ENCODE data around the gene IQCH.

IQCH gene

DNA sequence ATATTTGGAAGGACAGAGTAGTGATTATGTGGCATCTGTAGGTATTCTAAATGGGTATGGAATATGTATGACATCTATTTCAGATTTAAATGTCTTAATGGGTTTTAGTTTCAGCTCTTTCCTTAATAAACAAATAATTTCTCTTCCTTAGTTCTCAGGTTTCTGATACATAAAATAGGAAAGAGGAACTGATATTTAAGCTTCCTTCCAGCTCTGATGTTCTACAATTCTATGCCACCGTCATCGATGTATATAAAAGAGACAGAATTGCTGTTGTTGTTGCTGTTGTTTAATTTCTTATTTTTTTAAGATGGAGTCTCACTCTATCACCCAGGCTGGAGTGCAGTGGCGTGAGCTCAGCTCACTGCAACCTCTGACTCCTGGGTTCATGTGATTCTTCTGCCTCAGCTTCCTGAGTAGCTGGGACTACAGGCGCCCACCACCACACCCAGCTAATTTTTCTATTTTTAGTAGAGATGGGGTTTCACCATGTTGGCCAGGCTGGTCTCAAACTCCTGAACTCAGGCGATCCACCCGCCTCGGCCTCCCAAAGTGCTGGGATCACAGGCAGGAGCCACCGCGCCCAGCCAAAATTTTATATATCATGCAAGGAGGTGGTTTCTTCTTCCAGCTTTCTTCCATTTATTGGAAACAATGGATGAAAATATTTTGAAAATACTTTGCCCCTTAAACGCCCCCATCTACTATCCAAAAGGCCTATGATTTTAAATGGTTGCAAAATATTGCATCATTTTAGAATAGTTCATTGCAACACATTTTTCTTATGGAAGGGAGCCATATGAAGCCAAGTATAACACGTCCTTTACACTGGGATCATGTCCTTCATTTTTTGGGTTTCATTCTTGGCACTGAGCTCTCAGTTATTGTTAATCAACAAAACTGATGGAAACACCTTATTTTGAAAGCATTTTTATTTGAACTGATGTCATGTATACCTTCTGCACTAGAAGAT lies 252.5 kb downstream of the IQCH start:
- DNase-seq = no peak

DNA sequence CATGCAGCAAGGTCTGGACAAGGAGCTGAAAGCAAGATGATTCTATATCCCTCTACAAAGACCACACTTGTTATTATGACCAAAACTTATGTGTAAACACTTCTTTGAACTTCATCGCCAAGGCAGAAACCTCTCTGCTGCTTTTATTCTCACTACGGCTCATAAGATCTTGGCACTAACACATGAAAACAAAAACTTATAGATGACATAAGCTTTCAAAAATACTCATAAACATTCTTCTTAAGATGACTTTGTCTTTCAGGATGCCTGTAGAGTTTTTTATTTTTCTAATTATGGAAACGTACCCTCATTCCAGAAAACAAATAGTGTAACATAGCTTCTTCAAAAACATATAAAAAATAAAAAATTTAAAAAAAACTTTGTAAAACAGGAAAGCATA lies 253.8 kb downstream of the IQCH start:
- DNase-seq = no peak

DNA sequence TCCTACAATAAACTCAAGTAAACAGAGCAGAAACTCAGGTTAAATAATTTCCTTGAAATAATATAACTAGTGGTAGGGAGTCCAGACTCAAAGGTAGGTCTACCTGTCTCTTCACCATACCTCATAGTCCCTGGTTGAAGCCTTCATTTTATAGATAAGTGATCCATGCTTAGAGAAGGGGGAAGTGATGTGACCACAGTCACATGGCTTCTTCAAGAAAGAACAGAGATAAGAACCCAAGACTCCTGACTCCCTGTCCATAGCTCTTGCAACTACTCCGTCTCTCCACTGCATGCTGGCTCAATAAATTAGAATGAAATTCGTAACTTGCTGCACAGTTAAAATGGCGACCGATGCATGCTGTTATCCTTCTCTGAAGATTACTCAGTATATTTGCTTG lies 255.3 kb downstream of the IQCH start:
- DNase-seq = no peak

DNA sequence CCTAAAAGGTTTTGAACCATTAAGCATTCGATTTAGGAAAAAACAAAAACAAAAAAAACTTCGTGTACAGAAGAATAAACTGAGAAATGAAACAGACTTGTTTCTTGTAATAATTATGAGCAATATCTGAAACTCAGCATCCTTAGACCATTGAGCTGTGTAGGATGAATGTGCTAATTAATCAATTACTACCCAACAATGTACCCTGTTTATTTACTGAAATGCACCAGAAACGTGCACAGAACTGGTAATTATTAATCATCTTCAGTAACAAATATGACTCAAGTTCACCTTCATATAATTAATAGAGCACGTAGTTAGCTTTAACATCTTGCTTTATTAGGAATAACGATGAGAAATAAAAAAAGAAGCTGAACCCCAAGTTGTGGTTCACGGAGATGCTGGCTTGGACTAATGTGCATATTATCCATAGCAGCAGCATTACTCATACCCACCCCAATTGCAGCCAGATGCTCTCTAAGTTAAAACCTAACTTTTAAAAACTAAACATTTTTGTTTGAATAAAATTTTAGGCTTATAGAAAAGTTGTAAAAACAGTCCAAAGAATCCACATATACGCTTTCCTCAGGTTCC lies 256.1 kb downstream of the IQCH start:
- no peak for DNase-seq

DNA sequence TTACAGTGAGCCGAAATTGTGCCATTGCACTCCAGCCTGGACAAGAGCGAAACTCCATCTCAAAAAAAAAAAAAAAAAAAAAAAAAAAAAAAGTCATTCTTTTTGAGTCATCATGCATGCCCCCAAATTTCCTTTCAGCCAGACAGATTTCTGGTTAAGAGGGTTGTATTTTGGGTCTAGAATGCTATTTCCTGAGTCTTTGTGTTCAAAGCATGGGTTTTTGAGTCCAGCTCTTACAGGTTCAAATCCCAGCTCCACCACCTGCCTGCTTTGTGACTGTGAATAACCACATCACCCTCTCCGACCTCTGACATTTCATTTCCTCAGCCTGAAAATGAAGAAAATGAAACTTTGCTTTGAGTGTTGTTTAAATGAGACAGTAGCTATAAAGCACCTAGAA lies 257.0 kb downstream of the IQCH start:
- DNase-seq = no peak

DNA sequence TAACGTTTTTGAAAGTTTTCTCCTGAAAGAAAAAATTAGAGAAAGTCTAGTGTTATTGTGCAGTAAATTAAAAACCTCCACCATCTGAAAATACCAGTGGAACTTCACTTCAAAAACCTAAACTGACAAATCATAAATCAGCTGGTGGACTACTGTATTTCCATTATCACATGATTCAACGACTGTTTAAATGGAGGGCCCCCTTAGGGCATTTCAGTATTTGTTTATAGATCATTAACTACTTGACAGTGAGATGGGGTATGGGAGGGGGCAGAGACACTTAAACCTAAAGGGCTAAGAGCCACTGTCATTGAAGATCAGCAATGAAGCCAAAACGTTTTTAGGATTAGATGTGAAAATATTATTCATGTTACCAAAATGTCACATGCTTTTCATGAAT lies 257.6 kb downstream of the IQCH start:
- DNase-seq = no peak

DNA sequence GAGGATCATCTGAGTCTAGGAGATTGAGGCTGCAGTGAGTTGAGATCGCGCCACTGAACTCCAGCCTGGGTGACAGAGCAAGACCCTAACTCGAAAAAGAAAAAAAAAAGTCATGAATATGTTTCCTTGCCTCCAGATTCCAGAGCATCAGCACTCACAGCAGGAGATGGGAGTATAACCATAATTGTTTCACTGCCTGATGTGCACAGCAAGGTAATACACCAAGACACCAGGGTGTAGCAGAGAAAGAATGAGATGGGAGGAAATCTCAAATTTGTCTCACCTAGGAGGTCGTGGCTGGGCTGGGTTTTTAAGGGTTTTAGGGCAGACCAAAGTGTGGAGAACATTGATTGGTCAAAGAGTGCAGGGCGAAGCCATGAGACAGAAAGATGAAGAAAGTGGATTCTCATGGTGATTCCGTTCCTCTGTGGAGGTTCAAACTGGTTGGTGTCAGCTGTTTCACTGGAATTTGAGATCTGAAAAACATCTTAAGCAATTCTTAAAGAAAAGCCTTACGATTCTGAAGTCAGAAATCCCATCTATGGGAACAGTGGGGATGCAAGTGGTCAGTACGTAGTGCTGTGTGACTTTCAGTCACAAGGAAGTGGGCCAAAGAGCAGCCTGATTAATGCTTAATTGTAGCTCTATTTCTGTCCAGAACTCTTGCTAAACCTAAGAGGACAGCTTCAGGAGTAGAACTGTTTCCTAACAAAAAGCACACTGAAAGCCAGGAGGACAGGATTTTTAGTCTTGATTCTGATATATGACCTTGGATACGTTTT lies 258.5 kb downstream of the IQCH start:
- DNase-seq = no peak

DNA sequence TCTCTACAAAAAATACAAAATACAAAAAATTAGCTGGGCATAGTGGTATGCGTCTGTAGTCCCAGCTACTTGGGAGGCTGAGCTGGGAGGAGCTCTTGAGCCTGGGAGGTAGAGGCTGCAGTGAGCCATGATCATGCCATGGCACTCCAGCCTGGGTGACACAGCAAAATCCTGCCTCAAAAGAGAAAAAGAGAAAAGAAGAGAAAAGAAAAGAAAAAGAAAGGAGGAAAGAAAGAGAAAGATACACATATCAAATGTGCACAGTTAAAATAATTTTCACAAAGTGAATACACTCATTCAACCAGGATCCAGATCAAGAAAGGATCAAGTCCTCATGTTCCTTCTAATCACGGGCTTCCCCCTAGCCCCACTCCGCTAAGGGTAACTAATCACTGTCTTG lies 260.5 kb downstream of the IQCH start:
- DNase-seq = no peak

DNA sequence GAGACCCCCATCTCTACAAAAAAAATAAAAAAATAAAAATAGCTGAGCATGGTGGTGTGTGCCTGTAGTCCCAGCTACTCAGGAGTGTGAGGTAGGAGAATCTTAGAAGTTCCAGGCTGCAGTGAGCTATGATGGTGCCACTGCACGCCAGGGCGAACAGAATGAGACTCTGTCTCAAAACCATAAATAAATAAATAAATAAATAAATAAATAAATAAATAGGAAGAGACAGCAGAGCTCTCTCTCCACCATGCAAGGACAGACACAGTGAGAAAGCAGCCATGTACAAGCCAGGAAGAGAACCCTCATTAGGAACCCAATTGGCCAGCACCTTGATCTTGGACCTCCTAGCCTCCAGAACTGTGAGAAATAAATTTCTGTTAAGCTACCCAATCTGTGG lies 261.0 kb downstream of the IQCH start:
- no peak for DNase-seq

DNA sequence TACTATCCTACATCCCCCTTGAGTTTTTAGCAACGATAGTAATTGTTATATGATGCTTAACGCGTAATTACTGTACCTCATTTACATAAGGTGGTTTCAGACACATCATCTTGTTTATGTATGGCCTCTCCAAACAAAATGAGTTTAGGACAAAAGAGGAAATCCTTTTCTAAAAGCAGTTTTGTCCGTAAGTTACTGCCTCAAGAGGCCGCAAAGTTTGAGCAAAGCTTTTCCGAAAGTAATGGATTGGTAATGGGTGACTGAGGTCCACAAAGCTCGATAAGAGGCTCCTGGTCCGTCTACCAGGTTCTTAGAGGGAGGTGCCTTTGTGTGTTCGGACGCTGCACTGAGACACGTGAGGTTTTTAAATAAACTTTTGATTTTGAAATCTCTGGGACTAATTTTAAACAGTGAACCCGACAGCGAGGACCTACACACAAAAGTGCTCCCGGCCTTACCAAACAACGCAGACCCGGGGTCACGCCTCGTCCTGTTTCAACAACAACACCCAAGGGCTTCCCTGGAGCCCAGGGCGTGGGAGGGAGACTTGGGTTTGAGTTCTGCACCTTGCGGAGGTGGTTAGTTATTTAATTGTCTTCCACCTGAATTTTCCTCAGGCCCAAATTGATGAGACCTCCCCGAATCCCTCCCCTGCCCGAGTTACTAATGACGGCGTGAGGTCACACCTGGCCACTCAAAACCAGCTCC lies 265.9 kb downstream of the IQCH start:
- no peak for DNase-seq

DNA sequence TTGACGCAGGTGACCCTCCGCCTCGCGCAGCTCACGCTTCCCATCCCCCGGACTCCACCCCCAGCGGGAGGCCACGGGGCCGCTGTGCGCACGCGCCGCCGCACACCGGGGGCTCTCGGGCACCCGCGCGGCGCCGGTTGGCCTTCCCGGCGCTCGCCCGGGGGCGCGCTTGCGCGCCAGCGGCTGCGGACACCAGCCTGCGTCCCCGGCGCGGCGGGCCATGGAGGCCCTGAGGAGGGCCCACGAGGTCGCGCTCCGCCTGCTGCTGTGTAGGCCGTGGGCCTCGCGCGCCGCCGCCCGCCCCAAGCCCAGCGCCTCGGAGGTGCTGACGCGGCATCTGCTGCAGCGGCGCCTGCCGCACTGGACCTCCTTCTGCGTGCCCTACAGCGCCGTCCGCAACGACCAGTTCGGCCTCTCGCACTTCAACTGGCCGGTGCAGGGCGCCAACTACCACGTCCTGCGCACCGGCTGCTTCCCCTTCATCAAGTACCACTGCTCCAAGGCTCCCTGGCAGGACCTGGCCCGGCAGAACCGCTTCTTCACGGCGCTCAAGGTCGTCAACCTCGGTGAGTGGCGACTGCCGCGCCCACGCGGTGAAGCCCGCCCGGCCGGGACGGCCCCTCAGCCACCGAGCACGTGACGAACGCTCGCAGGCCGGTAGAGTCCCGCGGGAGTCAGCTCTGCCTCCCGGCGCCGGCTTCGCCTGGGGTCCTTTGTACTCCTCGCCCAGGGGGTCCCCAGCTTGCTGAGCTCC lies 266.6 kb downstream of the IQCH start, which contains the start of gene C15orf61:
TSS of gene C15orf61 (plus strand) at position 103 of the 754 bp plus-strand sequence. CDS start at position 221, 118 bp downstream.
- DNase-seq = peak; percentile 67

DNA sequence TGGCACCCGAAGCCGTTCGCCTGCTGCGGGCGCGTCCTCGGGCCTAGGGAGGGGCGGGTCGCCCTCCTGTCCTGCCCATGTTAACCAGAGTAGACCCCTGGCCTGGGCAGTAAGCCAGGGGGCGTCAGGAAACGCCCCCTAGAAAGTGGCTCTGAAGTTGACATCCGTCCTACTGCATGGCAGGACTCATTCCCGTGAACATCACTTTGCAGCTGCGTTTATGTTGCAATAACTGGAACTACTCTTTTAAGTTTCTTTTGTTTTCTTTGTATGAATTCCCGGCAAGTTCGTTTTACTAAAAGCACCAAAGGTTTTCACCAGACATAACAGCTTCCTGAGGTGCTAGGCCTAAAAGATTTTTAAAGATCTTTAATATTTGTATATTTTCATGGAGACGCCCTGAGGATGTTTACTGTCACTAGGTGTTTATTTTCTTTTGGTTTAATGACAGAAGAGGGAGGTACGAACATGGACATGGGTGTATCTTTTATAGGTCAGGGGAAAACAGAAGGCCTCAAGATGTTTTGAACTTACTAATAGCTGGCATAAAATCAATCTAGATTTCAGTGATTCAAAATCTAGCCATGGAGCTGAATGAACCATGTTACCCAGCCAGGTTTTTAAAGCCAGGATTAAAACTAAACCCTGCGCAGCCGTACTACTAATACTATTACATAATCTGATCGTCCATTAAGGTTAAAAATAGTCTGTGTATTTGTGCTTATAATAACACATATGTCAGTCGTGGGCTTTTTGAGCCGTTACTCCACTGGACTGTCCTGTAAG lies 267.4 kb downstream of the IQCH start:
- DNase-seq = no peak

DNA sequence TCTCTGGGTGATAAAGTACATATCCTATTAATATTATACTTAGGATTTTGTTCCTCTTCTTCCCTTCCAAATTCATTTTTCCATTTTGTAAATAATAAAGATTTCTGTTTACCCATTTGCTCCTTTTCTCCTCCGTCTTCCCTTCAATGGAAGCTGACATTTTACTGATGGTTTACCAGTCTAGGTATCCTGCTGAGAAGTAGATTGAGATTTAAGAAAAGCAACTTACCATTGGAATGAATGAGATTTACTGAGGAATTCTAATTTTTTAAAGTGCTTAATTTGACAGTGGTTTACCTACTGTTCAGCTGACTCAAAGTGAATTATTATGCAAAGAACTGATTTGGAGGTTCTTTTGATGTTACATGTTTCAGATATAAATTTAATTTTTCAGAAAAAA lies 268.7 kb downstream of the IQCH start:
- DNase-seq = no peak

DNA sequence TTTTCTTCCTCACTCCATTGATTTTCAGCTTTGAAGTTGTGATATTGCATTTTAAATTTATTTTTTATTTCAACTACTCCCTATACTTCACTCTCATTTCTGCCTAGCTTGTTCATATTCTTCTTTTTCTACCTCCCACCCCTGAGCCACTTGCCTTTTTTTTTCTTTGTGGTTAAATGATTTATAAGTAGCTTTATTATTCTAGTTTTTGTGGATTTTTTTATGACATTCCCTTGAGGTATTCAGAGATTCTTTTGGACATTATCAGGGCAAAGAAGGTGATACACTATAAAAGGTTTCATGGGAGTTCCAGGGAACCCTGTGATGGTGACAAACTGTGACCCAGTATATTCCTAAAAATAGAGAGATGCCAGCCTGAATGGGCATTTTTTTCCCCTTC lies 269.6 kb downstream of the IQCH start:
- no peak for DNase-seq

DNA sequence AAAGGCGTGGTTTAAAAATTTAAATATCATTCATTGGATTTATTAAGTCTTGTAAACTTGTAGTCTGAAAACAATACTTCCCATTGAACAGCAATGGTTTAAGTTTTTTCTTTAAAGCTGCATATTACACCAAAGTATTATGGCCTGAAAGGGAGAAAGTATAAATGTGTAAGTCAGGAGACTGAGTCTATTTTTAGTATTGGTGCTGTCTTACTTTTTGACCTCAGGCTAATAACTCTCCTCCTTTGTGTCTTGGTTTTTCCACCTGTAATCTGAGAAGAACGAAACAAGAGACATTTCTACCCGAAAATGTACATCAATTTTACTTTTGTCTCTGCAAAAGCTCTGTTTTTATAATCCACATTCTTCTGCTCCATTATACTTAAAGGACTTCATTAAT lies 273.9 kb downstream of the IQCH start:
- no peak for DNase-seq

DNA sequence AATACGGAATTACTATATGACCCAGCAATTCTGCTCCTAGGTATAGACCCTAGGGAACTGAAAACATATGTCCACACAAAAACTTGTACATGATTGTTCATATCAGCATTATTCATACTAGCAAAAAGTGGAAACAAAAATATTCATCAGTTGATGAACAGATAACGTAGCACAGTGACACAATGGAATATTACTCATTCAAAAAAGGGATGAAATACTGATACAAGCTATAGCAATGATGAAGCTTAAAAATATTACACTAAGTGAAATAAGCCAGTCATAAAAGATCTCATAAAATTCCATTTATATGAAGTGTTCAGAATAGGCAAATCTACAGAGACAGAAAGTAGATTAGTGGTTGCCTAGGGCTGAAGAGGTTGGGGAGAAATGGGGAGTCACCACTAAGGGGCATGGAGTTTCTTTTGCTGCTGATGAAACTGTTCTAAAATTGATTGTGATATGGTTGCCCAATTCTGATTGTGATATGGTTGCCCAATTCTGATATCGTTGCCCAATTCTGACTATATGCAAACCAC lies 276.9 kb downstream of the IQCH start:
- DNase-seq = no peak

DNA sequence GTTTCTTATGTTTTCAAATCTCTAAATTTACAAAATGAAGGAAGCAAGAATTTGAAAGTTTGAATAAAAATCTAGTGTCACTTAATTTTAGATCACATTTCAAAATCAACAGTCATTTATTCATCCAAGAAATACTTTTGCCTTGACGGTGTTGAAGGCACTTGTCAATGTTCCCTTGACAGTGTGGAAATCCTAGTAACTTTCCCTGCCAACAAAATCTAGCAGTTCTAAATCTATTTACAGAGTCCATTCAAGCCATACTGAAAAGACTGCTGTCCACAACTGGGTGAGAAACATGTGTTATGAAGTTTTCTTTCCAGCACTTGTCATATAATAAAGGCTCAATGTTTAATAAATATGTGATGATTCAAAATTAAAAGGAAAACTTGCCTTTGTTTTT lies 279.3 kb downstream of the IQCH start:
- DNase-seq = no peak

DNA sequence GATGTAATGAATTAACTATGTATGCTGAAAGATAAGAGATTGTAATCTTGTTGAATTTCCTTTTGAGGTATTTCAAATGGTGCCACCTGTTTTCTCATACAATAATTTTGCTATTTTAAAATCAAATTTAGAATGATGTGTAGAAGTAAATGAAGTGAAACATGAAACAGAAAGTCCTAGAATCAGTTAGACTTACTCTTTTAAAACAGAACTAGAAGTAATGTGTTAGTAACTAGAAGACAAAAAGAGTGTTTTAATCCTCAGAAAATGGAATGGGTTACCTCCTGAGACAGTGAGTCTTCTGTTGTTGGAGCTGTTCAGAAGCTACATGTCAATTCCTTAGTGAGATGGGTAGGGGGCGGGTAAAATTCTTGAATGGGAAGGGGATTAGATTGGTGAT lies 279.8 kb downstream of the IQCH start:
- no peak for DNase-seq

DNA sequence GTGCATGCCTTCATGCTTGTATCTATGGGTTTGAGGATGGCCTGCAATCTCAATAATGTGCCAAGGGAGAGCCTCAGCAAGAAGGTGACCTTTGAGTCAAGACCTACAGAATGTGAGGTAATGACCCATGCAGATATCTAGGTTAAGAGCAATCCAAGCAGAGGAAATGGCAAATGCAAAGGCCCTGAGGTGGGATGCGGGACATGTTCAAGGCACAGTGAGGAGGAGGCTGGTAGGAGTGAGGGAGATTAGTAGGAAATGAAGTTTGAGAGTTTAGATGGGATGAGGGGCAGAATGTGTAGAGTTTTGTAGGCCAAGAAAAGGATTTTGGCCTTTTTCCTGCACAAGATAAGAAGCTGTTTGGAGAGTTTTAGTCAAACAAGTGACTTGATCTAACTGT lies 283.2 kb downstream of the IQCH start:
- no peak for DNase-seq

DNA sequence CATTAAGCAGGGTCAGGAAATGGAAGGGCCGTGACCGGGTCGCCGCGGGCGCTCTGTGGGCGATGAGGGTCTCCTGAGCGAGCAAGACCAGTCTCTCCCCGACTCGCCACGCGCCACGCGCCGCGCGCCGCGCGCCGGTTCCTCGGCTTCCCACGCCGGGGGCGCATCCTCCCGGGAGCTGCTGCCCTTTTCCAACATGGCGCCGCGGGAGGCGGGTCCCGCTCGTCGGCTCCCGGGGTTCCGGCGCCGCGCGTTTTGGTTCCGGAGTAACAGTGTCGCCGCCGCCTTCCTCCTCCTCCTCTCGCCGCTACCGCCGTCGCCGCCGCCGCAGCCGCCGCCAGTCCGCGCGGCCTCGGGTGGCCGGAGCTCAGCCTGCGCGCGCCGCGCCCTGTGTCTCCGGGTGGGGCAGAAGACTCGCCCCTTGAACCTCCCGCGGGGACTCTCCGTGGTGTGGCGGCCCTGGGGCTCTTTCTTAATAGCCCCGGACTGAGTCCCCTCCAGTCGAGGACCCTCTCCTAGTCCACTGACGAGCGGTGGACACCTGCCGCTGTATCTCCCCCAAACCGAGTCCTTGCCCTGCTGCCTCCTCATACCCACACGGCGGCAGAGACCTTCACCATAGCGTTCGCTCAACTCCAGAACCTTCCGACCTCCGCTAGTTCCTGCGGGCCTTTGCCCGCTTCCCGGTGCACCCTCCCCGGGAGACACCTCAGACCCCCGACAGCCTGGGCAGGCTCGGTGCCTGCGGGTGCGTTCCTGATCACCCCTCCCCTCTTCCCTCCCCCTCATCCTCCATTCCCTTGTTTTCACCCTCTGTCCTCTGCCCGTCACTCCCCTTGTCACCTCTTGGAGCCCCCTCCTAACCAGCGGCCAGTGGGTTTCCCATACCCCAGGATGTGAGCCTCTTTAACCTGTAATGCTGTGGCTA lies 288.1 kb downstream of the IQCH start, which contains the start of gene MAP2K5:
TSS of gene MAP2K5 (plus strand) at position 284 of the 928 bp plus-strand sequence. CDS start at position 917, 633 bp downstream.
- no peak for DNase-seq
